Measurements from ENCODE around the gene TMIGD2.
"Not testable (repeated sequence)": the region's sequence is repeated elsewhere in the genome, so short reads cannot be mapped to it uniquely, and the experiment has no call there.

Gene TMIGD2

DNA sequence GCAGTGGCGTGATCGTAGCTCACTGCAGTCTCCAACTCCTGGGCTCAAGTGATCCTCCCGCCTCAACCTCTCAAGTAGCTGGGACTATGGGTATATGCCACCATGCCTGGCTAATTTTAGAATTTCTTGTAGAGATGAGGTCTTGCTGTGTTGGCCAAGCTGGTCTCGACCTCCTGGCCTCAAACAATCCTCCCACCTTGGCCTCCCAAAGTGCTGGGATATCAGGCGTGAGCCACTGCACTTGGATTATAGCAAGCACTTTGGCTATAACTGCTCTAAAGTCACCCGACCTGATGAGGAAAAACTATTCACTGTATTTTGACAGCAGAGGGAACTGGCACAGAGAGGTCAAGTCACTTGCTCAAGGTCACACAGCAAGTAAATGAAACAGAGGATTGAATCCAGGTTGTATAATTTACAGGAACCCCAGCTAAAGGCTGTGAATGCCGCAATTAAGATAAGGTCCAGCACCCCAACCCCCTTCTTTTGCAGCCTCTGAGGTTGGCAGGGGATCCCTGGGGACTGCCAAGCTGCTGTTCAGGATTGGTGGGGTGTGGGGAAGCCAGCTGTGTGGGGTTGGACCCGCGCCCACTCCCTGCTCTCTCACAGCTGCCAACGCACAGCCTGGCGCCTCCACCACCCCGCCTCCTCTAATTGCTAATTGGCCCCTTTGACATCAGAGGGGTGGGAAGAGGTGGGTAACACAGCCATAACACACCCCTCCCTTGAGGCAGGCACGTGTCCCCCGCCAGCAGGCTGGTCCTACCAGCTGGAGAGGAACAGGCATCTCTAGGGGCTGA lies 6.0 kb downstream of the TMIGD2 start:
- DNase-seq, result peak; percentile 71

DNA sequence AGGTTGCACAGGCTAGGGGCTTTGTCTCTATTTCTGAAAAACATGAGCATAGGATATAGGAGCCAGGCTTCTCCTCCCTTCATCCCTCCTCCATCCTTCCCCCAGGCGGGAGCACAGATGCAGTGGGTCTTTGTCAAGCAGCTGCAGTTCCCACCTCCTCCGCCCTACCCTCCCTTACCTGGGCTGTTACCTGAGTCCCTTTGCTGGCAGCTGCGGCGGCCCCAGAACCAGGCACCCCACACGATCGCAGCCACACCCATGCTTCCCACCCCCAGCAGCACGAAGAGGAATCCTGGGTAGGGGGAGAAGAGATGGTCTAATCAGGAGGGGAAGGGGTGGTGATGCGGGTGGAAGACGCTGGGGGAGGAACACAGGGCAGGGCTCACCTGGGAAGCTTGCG lies 7.8 kb downstream of the TMIGD2 start:
- DNase-seq, result no peak

DNA sequence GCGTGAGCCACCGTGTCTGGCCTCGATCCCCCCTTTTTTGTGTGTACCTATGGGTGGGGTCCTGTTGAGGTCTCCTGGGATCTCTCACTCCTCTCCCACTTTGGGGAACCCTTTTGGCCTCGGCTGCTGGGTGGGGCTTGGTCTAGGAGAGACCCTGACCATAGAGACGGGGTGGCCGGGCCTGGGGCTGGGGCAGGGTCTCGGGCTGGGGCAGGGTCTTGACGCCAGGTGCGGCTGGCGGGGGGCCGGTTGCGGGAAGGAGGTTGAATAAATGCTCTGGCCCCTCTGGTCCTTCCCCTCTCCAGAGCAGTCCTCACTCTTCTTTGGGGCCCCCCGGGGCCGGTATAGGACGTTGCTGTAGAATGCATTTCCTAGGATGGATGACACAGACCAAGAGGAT lies 9.7 kb downstream of the TMIGD2 start:
- DNase-seq, result no peak

DNA sequence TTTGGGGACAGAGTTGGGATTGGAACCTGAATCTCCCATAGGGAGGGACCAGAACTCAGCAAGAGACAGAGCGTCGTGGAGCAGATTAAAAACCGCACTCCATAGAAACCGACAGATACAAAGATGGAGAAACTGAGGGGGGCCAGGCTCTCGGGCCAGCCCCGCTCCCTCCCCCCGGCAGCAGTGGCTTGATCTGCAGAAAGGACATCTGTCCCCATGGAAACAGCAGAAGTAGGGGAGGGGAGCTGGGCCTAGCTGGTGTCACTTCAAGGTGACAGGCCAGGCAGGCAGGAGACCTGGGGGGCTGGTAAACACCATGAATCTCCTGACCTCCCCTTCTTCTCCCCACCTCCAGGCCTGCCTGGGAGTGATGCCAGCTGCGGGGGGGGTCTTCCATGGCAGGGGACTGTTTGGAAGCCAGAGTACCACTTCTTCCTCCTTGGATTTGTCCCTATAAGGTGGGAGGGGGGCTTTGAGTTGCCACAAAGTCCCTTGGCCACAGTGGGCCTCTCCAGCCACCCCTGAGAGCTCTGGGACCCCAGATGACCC lies 10.9 kb downstream of the TMIGD2 start:
- no peak for DNase-seq

DNA sequence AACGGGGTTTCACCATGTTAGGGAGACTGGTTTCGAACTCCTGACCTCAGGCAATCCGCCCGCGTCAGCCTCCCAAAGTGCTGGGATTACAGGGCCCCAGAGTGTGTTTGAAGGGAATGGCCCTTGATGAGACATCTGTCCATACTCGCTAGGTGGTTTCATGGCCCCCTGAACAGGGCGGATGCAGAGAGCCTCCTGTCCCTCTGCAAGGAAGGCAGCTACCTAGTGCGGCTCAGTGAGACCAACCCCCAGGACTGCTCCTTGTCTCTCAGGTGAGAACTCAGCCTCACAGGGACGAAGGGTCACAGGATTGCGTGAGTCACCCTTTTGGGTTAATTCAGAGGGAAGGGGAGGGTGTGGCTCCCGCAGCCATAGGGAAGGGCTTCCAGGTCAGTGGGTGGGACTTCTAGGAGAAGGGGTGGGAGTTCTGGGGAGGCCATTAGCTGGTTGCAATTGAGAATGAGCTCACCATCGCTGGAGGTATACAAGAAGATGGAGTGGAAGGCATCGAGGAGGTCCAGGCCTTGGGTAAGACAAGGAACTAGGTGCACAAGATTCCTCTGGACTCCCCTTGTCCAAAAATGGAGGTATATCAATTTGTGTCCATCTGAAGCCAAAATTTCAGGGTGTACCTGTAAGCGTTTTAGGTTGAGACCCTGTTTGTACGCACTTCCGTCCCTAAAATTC lies 14.0 kb downstream of the TMIGD2 start:
- no peak for DNase-seq

DNA sequence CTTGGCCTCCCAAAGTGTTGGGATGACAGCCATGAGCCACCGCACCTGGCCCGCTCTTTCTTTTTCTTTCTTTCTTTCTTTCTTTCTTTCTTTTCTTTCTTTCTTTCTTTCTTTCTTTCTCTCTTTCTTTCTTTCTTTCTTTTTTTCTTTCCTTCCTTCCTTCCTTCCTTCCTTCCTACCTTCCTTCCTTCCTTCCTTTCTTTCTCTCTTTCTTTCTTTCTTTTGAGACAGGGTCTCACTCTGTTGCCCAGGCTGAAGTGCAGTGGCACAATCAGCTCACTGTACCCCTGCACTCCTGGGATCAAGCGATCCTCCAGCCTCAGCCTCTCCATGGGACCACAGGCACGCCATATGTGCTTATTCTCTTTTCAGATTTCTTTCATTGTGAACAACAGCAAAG lies 16.0 kb downstream of the TMIGD2 start:
- DNase-seq, result not testable (repeated sequence)

DNA sequence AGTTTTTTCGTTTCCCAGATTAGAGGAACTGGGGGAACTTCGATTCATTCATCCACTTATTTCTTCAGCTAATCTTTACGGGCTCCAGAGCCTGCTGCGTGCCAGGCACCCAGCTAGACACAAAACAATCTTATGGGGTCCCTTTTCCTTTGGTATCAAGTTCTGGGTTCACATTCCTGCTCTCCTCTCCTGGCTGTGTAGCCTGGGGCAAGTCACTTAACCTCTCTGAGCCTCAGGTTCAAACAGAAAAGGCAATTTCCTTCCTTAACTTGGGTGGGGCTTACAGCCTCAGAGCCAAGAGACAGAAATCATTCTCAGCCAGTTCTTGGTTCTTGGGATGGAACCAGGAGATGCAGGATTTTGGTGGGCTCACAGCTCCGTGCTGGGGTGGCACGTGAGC lies 17.2 kb downstream of the TMIGD2 start:
- no peak for DNase-seq

DNA sequence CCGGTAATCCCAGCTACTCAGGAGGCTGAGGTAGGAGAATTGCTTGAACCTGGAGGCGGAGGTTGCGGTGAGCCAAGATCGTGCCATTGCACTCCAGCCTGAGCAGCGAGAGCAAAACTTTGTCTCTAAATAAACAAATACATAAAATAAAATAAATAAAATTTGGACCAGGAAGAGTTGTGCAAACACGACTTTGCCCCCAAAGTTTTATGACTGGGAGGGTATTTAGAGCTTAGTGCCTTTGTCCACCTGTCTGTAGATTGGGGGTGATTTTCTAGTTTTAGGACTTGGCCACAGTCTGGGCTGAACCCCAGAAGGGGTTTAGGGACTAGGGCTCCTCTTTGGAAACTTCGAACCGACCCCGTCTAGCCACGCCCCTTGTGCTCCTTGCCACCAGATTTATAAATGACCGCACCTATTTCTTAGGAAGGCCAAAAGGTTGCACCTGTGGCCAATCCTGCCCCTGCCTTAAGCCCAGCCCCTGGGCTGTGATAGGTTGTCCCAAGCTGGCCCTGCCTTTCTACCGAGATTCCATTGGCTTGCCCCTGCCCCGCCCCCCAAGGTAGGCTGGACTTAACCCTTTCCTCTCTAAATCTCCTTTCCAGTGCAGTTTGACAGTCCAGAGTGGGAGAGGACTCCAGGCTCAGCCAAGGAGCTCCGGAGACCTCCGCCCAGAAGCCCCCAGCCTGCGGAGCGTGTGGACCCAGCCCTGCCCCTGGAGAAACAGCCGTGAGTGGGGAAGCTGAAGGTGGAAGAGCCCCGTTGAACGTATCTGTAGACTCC lies 17.8 kb downstream of the TMIGD2 start:
- peak; percentile 81 for DNase-seq

DNA sequence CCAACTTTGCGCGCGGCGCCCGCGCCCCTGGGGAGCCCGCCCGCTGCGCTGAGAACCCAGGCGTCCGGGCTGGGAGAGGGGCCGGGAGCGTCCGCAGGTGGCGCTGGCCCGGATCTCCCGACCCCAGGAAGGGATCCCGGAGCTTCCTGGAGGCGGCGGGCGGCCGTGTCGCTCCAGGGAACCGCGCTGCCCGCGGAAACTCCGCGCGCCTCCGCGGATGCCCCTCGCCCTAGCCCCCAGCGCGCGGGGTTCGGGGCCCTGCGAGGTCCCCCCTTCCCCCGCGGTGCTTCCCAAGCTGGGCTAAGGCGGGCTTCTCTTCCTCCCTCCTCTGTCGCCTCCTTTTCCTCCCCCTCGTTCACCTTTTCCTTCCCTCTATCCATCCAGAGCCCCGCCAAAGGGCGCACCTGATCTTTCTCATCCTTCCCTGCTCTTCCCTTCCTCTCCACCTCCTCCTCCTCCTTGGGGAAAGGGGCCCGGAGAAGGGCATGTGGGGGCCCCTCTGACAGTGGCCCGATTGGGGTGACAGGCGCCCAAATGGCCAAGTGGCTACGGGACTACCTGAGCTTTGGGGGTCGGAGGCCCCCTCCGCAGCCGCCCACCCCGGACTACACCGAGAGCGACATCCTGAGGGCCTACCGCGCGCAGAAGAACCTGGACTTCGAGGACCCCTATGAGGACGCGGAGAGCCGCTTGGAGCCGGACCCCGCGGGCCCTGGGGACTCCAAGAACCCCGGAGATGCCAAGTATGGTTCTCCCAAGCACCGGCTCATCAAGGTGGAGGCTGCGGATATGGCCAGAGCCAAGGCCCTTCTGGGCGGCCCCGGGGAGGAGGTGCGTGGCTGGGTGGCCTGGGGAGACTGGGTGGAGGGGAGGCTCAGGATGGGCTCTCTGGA lies 22.4 kb downstream of the TMIGD2 start:
- DNase-seq, result no peak

DNA sequence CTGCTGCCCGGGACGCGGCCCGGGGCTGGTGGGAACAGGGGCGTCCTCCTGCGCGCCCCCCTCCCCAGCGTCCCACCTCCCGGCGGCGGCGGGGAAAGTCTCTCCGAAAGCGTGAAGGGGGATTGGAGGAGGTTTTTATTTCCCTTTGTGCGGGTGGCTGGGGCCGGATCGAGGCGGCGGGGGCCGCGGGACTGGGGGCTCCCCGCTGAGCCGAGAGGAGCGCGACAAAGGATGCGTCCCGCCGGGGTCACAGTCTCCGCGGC lies 23.0 kb downstream of the TMIGD2 start:
- no peak for DNase-seq

DNA sequence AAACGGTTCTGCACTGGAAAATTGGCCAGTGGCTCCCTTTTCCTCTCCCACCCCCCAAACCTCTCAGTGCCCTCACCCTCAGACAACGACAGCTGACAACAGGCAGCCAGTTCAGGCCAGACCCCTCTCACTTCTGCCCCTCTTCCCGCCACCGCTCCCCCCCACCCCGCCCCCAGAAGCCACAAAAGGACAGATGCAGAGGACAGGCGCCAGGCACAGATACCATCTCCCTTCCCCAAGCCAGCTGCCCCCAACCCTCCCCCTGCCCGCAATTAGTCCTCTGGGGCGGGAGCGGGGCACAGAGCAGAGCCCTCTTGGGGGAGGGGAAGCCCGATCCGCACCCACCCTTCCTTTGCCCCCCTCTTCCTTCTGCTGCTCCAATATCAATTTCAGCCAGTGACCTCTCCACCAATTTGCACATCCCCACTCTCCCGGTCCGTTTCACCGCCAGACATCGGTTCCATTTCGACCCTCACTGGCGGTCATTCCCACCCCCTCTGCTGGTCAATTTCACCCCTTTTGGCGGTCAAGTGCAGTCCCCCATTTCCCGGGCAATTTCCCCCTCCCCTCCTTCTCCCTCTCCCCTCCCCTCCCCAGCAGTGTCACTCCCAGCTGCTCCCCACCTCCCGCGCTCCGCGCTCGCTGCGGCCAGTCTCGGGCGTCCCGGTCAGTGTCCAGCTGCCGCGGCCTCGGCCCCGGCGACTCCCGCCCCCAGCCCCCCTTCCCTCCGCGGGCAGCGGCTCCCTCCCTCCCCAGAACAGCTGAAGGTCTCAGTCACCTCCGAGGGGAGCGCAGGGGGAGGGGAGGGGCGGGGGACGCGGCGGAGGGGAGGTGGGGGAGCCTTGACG lies 23.5 kb downstream of the TMIGD2 start, which contains the start of gene SHD:
SHD (plus strand) TSS at position 848 of the 848 bp plus-strand sequence. CDS start 798 bp downstream, outside the sequence.
- DNase-seq, result no peak

DNA sequence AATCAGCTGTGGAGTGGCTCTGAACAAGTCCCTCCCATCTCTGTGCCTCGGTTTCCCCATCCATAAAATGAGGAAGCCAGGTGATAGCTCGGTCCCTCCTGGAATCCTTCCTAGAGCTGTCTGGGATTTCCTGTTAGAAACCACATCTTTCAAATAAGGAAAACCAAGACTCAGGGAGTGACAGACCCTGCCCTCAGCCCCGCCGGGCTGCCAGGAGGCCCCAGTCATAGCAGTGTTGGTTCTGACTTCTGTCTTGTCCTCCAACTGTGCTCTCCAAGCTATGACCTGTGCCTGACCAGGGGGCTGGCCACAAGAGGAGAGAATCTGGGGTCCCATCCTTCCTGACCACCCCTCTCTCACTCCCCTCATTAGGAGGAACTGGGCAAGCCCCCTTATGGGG lies 24.2 kb downstream of the TMIGD2 start:
- no peak for DNase-seq

DNA sequence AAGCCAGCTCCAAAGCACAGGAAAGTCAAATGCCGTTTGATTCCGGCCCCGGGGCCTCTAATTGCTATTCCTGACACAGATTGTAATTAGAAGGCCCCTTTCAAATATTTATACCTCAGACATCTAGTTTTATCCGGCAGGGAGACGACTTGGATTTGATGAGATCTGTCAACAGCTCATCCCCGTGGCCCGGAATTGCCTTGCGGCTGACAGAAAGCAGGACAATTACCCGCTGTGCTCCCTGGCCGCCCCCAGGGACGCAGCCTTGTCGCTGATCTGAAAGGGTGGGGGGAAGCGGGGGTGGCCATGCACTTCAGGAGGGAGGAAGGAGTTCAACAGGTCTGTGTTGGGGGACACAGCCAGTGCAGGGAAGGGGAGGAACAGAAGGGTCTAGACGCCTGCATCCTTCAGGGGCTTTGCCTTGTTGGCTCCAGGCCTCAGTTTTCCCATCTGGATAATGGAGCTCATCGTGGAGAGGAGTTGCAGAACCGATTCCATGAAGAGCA lies 24.9 kb downstream of the TMIGD2 start:
- no peak for DNase-seq

DNA sequence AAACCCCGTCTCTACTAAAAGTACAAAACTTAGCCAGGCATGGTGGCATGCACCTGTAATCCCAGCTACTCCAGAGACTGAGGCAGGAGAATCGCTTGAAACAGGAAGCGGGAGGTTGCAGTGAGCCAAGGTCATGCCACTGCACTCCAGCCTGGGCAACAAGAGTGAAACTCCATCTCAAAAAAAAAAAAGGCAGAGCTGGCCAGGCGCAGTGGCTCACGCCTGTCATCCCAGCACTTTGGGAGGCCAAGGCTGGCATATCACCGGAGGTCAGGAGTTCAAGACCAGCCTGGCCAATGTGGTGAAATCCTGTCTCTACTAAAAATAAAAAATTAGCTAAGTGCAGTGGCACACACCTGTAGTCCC lies 27.9 kb downstream of the TMIGD2 start:
- DNase-seq, result not testable (repeated sequence)

DNA sequence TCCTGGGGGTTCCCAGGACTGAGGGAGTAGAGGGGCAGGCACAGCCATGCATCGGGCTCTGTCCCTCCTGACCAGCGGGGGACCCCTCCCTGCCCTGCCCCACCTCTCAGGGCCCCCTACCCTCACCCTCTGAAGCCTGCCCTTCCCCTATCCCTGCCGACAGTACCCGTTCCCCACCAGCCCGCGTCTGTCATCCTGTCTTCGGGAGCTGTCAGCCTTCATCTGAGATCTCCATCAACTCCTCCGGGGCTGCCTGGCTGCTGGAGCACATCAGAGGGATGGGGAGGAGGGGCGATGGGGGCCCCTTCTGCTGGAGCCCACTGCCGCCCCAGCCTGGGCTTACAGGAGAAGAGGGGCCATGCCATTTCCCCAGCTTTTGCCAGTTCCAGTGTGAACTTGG lies 29.3 kb downstream of the TMIGD2 start:
- DNase-seq, result no peak

DNA sequence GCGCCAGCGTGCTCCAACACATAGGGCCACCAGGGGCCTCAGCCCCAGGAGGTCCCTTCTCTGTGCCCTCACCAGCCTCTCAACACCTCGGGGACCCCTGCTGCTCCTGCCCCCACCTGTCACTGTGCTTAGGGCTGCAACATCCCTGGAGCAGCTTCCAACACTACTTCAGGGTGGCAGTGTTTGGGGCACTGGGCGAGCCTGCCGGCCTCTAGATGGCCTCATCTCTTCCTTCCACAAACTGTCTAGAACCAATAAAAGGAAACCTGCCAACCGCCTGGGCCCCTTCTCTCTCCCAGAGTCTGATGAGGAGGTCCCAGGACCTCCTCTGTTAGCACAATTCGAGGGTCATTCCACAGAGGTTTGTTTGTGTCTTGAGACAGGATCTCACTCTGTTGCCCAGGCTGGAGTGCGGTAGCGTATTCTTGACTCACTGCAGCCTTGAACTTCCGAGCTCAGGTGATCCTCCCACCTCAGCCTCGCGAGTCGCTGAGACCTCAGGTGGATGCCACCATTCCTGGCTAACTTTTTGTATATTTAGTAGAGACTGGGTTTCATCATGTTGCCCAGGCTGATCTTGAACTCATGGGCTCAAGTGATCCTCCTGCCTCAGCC lies 33.3 kb downstream of the TMIGD2 start:
- no peak for DNase-seq

DNA sequence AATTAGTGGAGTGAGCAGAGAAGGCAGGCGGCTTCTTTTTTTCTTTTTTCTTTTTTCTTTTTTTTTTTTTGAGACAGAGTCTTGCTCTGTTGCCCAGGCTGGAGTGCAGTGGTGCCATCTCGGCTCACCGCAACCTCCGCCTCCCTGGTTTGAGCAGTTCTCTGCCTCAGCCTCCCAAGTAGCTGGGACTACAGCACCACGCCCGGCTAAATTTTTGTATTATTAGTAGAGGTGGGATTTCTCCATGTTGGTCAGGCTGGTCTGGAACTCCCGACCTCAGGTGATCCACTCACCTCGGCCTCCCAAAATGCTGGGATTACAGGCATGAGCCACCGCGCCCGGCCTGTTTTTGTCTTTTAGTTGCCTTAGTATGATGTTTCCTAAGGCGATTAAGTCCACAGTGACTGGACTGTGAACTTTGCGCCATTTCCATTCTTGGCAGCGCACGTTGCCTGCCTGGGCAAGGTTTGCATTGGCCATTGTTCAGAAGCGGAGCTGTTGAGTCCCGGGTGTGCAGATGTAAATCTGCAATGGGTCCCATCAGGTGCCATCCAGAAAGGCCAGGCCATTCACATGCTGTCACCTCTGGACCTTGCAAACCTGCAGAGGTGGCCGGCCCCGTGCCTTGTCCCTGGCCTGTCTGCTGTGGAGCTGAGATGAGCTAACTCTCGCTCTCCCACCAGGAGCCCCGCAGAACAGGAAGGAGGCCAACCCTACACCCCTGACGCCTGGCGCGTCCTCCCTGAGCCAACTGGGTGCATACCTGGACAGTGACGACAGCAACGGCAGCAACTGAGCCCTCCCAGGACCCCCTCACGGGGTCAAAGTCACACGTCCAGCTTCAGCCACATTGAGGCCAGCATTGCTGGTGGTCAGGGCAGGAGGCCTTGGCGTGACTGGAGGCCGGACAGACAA lies 34.0 kb downstream of the TMIGD2 start:
- no peak for DNase-seq

DNA sequence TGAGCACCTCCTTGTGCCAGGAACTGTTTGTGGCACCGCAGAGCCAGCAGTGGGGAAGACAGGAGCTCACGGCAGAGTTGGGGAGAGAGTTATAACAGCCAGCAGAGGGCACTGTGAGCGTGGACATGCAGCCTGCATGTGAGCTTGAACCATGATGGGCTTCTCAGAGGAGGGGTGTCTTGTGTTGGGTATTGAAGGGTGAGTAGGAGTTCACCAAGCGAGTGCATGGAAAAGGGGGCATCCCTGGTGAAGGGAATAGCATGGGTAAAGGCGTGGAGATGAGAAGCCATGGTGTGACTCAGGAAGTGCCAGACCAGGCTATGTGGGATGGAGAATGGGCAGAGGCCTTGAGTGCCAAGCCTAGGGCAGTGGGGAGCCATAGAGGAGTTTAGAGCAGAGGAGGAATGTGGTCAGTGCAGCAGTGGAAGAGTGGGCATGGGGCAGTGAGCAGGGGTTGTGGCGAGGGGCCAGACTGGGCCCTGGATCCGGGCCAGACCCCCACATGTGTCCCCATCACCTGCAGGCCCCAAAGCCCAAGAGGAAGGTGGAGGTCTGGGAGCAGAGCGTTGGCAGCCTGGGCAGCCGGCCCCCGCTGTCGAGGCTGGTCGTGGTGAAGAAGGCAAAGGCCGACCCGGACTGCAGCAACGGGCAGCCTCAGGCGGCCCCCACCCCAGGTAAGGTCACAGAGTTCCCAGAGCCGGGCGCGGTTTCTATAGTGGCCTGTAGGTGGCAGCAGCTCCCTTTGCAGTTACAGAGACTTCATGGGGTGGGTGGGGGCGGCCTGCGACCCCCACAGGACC lies 34.9 kb downstream of the TMIGD2 start:
- DNase-seq, result peak; percentile 72

All from RPMI8226 (cell line).